ENCODE data around the gene PXDN. TPM values are rescaled to one million over a fixed set of nuclear protein-coding genes. Genes with fewer than 3 reads are reported as not detected.

Gene PXDN
- total and polyA plus RNA-seq, 2 donors (not counting 3 experiments of a cell fraction or from before 2014, with no cell fraction given), result 231 to 308 TPM

GRCh38 chr2:1586251-1586922, 157.9 kb downstream of the PXDN start:
- Histone ChIP-seq H3K9me1 (replicated peaks; ENCODE audit: control insufficient read depth, extremely low read depth, insufficient read depth, low read length) (no peaks in the 10 kb centered on the region), H3K27me3 (ENCODE audit: control insufficient read depth in 2 of 2, insufficient read depth in 2 of 2, low read length in 2 of 2) (no peaks in the 10 kb centered on the region), H3K79me2 (ENCODE audit: control insufficient read depth, insufficient read depth, low read length) (no peaks in the 10 kb centered on the region), H4K20me1 (replicated peaks; ENCODE audit: control insufficient read depth, extremely low read depth, insufficient read depth, low read length) (no peaks in the 10 kb centered on the region), H3K4me1 (ENCODE audit: control insufficient read depth, extremely low read depth, insufficient read depth, low read length) (peaks cover 8% of the 10 kb centered on the region), H2AFZ (ENCODE audit: low read depth, low read length) (no peak overlapping the region), H3K9ac (replicated peaks; ENCODE audit: extremely low read depth, insufficient read depth, low read length) (no peak overlapping the region), H3K36me3 (ENCODE audit: control insufficient read depth in 2 of 2, extremely low read depth in 1 of 2, insufficient read depth in 2 of 2, low read length in 2 of 2) (no peaks in the 10 kb centered on the region), H3K4me3 (replicated peaks in 1 of 3; ENCODE audit: insufficient read depth in 1 of 3, low read depth in 1 of 3, low read length in 3 of 3) (no peak overlapping the region), H3K9me3 (replicated peaks; ENCODE audit: control insufficient read depth, insufficient read depth, low read length) (no peaks in the 10 kb centered on the region), H3K4me2 (ENCODE audit: insufficient read depth, low read length) (no peak overlapping the region), H3K27ac (ENCODE audit: insufficient read depth, low read depth, low read length) (no peak overlapping the region)
- no TSS peak for BruUV-seq (replicated peaks)
- FAIRE-seq (no peak), DNase-seq (ENCODE audit: low read depth, low spot score) (no peak)
- intact Hi-C loops (cut with micrococcal nuclease) (no loop called here), dilution Hi-C loops (cut with MboI; ENCODE audit: extremely low pct_ligation_motif_present, low sequenced_read_pairs) (no loop called here)
- ChIA-PET CTCF (interaction anchor here (1.5 to 1.7 kb wide), 2 partner anchors 36 to 164 kb away, joined by 7 to 8 read pairs; no protein-coding TSS in a partner anchor), POLR2A (no interaction called here)
- TF ChIP-seq MAX (IDR thresholded peaks at IDR 0.05; ENCODE audit: insufficient read depth, insufficient read length) (no peak), POLR2AphosphoS5 (IDR thresholded peaks at IDR 0.05; ENCODE audit: insufficient read depth, low read depth, low read length) (no peak), MYC (IDR thresholded peaks at IDR 0.05; ENCODE audit: low read depth, low read length) (no peak), FOS (IDR thresholded peaks at IDR 0.05; ENCODE audit: borderline replicate concordance, insufficient read depth, low read length) (no peak), JUN (IDR thresholded peaks at IDR 0.05; ENCODE audit: borderline replicate concordance, insufficient read depth, insufficient read length, low read depth) (no peak), EZH2 (IDR thresholded peaks at IDR 0.05; ENCODE audit: borderline replicate concordance, low read depth, low read length, severe bottlenecking) (no peak), POLR2A (IDR thresholded peaks at IDR 0.05; ENCODE audit: low read depth, low read length) (no peak), GATA2 (IDR thresholded peaks at IDR 0.05; ENCODE audit: insufficient read depth, insufficient read length, low read depth, low read length) (no peak)
- TF ChIP-seq, protein P1, sequence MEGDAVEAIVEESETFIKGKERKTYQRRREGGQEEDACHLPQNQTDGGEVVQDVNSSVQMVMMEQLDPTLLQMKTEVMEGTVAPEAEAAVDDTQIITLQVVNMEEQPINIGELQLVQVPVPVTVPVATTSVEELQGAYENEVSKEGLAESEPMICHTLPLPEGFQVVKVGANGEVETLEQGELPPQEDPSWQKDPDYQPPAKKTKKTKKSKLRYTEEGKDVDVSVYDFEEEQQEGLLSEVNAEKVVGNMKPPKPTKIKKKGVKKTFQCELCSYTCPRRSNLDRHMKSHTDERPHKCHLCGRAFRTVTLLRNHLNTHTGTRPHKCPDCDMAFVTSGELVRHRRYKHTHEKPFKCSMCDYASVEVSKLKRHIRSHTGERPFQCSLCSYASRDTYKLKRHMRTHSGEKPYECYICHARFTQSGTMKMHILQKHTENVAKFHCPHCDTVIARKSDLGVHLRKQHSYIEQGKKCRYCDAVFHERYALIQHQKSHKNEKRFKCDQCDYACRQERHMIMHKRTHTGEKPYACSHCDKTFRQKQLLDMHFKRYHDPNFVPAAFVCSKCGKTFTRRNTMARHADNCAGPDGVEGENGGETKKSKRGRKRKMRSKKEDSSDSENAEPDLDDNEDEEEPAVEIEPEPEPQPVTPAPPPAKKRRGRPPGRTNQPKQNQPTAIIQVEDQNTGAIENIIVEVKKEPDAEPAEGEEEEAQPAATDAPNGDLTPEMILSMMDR (IDR thresholded peaks at IDR 0.05; ENCODE audit: extremely low read depth in 1 of 2, insufficient read depth in 1 of 2, low read depth in 1 of 2, low read length in 2 of 2), result no peak
